Pancreas (tissue), 10 donors: ENCODE results near the gene SLC43A2. TPM values are rescaled to one million over a fixed set of nuclear protein-coding genes. Genes with fewer than 3 reads are reported as not detected.
"Not testable (repeated sequence)": the region's sequence is repeated elsewhere in the genome, so short reads cannot be mapped to it uniquely, and the experiment has no call there.

Experiments
- ATAC-seq, 4 donors: fragments of 200-7000 bp; cut with Tn5 transposase; one replicate each; pipeline versions ENCODE4 v1.8.0 to v1.9.1; 2020; ENCODE audit warnings: mild to moderate bottlenecking in 4 of 4, moderate library complexity in 4 of 4
- DNase-seq, 6 donors: peaks; one replicate each; pipeline ENCODE4 v3.0.0-alpha.2; 2020
- FAIRE-seq: peaks from 2 replicates; lab custom pipeline; 2012; peaks lifted over from hg19 to GRCh38; lab: Jason Lieb, UNC
- H3K27ac ChIP-seq, 4 donors: fragments of 200-600 bp; sonication (generic); 1 replicate in 3 of 4; 2 replicates in 1 of 4; pipeline versions ENCODE4 v1.5.0 to v1.8.0; 2020
- H3K27me3 ChIP-seq, 4 donors: fragments of 200-600 bp; one replicate each; pipeline ENCODE4 v1.8.0; 2021
- H3K36me3 ChIP-seq, 3 donors: fragments of 200-600 bp; sonication (generic) in 1 of 3; one replicate each; pipeline versions ENCODE4 v1.5.0 to v1.8.0; 2020 to 2021
- H3K4me1 ChIP-seq, 3 donors: fragments of 200-600 bp; one replicate each; pipeline ENCODE4 v1.8.0; 2021
- H3K4me3 ChIP-seq, 4 donors: fragments of 200-600 bp; sonication (generic) in 2 of 4; one replicate each; pipeline versions ENCODE4 v1.5.0 to v1.8.0; 2020 to 2021
- H3K9me3 ChIP-seq, 4 donors: fragments of 200-600 bp; one replicate each; pipeline ENCODE4 v1.8.0; 2021
- CTCF ChIP-seq, 4 donors: fragments of 200-600 bp; sonication (generic) in 3 of 4; IDR thresholded peaks; one replicate each; pipeline versions ENCODE4 v1.5.0 to v1.8.0; 2021; ENCODE audit warnings: antibody characterized with exemption in 4 of 4
- WGBS, 2 donors: extraction: QIAGEN DNeasy Blood & Tissue Kit; methylation state at CpG; one replicate each; pipeline ENCODE4 v1.1.7; 2013; 5-methylcytosine and 5-hydroxymethylcytosine counted together
- intact Hi-C, 3 donors: fragments of 100-400 bp; cut with DNase I; formaldehyde crosslinking; loops; one replicate each; pipeline versions ENCODE4 v1.11.1 to v1.14.2; 2022
- polyA plus RNA-seq, 2 donors: library from polyadenylated mRNA; stranded (reverse); fragments of 200-250 nt; gene quantifications; one replicate each; pipeline ENCODE4 v1.2.3, GENCODE V29; 2013
- total RNA-seq, 6 donors: library from RNA; stranded (reverse); fragmentation: NEBNext Ultra II Directional in 4 of 6; extraction: Animal tissue kit (Norgen Biotek cat#: 25700) in 4 of 6; gene quantifications; one replicate each; pipeline versions ENCODE4 v1.2.1 to v1.2.4, GENCODE V29; 2021 to 2023
- donor health status: healthy with polysubstance abuse.
- donor health status: DM: no; HTN: no; CAD: no; lungs with moderate emphysema.
- donor health status: DM: no; HTN: no; CAD: no.
- donor health status: control.
- donor health status: control.
- donor health status: Bipolar disorder and iron deficiency.
- donor health status: DM: yes; HTN: yes; CAD: no.
- donor health status: DM: no; HTN: no; CAD: no.
- donor health status: DM: no; HTN: no; CAD: no.
- donor health status: DM: yes; HTN: yes; CAD: no.

SLC43A2 gene
- total and polyA plus RNA-seq, 8 donors: 2.6 to 14.5 (median 9.8) TPM

DNA sequence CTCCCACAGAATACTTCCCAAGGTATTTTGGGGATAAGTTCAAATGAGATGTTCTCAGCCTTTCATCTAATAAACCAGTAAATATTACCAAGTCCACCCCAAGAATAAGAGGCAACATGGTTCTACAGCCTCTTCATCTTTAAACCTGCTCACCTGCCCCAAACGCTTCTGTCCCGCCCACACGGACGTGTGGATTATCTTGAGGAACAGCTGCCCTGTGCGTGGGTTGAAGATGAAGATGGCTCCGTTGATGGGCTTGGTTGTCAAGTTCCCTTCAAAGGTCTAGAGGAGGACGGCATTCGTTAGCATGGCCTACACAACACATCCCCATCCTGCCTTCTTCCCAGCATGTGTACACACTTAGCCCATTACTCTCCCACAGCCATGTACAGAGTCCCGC is 29.5 kb upstream of the SLC43A2 start:
- no peak for FAIRE-seq

GRCh38 chr17:1653735-1654134 is 25.1 kb upstream of the SLC43A2 start:
- peaks cover 30 to 83% (median 75%) of the 10 kb centered on the region in 3 donors for H3K36me3 ChIP-seq
- TF ChIP-seq CTCF (IDR thresholded peaks at IDR 0.05): no peak
- no peak overlapping the region for H3K4me3 ChIP-seq
- intact Hi-C loops: no loop called here
- H3K4me1 ChIP-seq: peaks cover 9 to 13% (median 12%) of the 10 kb centered on the region in 3 donors
- H3K9me3 ChIP-seq: no peaks in the 10 kb centered on the region
- peak in 1 of 6 donors; percentile 23 for DNase-seq
- H3K27me3 ChIP-seq: no peaks in the 10 kb centered on the region
- no peak for ATAC-seq
- no peak for FAIRE-seq
- H3K27ac ChIP-seq: no peak overlapping the region
- WGBS, 2 donors: 93 to 95% methylated on average over 14 of the region's 14 CpGs

More for the DNA sequence above, 29.5 kb upstream of the SLC43A2 start:
- Histone ChIP-seq H3K4me3 (no peak overlapping the region), H3K4me1 (no peaks in the 10 kb centered on the region), H3K27ac (no peak overlapping the region), H3K36me3 (peaks cover 31 to 99% (median 92%) of the 10 kb centered on the region in 3 donors), H3K27me3 (no peaks in the 10 kb centered on the region), H3K9me3 (no peaks in the 10 kb centered on the region)
- ATAC-seq (no peak), DNase-seq (no peak)
- intact Hi-C loops: no loop called here
- no peak for TF ChIP-seq CTCF (IDR thresholded peaks at IDR 0.05)
- WGBS, 2 donors: 94 to 95% methylated on average over 9 of the region's 9 CpGs

DNA sequence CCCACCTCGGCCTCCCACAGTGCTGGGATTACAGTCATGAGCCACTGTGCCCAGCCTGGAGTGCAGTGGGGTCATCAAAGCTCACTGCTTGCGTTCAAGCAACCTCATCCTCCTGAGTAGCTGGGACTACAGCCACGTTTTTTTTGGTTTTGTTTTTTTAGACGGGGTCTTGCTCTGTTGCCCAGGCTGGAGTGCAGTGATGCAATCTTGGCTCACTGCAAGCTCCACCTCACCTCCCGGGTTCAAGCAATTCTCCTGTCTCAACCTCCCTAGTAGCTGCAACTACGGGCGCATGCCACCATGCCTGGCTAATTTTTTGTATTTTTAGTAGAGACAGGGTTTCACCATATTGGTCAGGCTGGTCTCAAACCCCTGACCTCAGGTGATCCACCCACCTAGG is 24.2 kb upstream of the SLC43A2 start:
- H3K9me3 ChIP-seq, H3K4me3 ChIP-seq, ATAC-seq, intact Hi-C loops, H3K27me3 ChIP-seq, FAIRE-seq, H3K27ac ChIP-seq: not testable (repeated sequence)
- WGBS, 2 donors: 87 to 93% methylated on average over 7 of the region's 7 CpGs
- Histone ChIP-seq H3K36me3 (peaks cover 30 to 73% (median 66%) of the 10 kb centered on the region in 3 donors), H3K4me1 (peaks cover 17 to 21% (median 18%) of the 10 kb centered on the region in 3 donors)
- peak in 2 of 6 donors; percentile 2 to 15 for DNase-seq

DNA sequence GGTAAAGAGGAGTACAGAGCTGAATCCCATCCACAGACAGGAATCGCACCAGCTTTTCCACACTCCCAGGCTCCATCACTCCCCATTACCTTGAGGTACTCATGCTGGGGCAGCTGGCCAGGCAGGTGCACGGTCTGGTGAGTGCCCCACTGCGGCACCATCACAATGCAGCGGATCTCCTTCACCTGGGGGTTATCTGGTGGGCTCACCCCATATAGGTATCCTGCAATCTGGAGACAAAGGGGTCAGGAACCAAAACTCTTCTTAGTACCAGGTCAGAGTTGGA is 22.9 kb upstream of the SLC43A2 start:
- H3K4me1 ChIP-seq: peaks cover 17 to 25% (median 21%) of the 10 kb centered on the region in 3 donors
- H3K27me3 ChIP-seq: no peaks in the 10 kb centered on the region
- 73 to 76% methylated on average over 4 of the region's 4 CpGs for WGBS, 2 donors
- no peak for TF ChIP-seq CTCF (IDR thresholded peaks at IDR 0.05)
- H3K27ac ChIP-seq: no peak overlapping the region
- H3K9me3 ChIP-seq: no peaks in the 10 kb centered on the region
- FAIRE-seq (no peak), ATAC-seq (no peak), DNase-seq (peak in 1 of 6 donors; percentile 72)
- intact Hi-C loops: no loop called here
- H3K36me3 ChIP-seq: peaks cover 26 to 62% (median 57%) of the 10 kb centered on the region in 3 donors
- H3K4me3 ChIP-seq: no peak overlapping the region

- Histone ChIP-seq H3K9me3 (no peaks in the 10 kb centered on the region), H3K36me3 (peaks cover 21 to 56% (median 52%) of the 10 kb centered on the region in 3 donors), H3K4me1 (peaks cover 17 to 25% (median 21%) of the 10 kb centered on the region in 3 donors), H3K4me3 (peak overlapping the region in 1 of 4 donors; percentile 85), H3K27ac (peak overlapping the region; percentile 96 to 100 (median 98)), H3K27me3 (no peaks in the 10 kb centered on the region)
- 72 to 77% methylated on average over 21 to 22 of the region's 22 CpGs for WGBS, 2 donors
- no peak for ATAC-seq
- FAIRE-seq: no peak
- no peak for TF ChIP-seq CTCF (IDR thresholded peaks at IDR 0.05)
- peak in 4 of 6 donors; percentile 21 to 70 (median 42) for DNase-seq
- intact Hi-C loops: no loop called here
Observed at GRCh38 chr17:1650731-1651558, 22.3 kb upstream of the SLC43A2 start.
